Suppressor macrophage treated with lipopolysaccharide for 1 hour (primary cell): ENCODE data around the gene EFNB1.

Experiments
- DNase-seq, 3 donors: peaks; one replicate each; pipeline ENCODE4 v3.0.0-alpha.2; 2020 to 2022

EFNB1 gene

DNA sequence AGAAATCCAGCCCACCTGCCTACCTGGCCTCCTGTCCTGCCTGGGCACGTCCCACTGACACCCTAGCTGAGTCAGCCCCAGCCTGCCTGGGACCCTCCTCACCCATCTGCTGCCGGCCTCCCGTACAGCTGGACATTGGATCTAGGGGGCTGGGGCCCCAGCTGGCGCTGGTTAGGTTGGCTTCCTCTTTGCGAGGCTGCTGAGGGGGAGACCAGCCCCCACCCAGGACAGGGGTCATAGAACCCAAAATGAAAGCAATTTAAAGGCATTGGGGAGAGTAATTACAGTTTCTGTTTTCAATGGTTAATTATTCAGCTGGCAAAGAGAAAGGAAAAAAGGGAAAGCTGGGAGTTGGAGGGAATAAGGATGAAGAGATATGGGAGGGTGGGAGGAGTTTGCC, 15.8 kb downstream of the EFNB1 start:
- no peak for DNase-seq

DNA sequence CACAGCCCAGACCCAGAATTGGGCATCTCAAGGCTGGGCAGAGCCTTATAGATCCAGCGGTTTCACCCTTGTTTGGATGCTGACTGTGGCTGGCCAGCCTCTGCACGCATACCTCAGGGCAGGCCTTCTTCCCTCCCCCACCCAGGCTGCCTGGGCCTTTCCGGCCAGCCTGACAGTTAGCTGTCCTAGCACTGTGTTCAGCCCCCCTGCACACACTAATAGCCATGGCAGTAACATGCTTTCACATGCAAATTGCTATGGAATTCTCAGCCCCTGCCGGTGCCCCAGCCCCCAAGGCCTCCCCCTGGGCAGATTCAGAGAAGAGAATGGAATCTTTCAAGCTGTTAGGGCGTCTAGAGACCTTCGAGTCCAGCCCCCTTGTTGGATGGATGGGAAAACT, 17.7 kb downstream of the EFNB1 start:
- no peak for DNase-seq

DNA sequence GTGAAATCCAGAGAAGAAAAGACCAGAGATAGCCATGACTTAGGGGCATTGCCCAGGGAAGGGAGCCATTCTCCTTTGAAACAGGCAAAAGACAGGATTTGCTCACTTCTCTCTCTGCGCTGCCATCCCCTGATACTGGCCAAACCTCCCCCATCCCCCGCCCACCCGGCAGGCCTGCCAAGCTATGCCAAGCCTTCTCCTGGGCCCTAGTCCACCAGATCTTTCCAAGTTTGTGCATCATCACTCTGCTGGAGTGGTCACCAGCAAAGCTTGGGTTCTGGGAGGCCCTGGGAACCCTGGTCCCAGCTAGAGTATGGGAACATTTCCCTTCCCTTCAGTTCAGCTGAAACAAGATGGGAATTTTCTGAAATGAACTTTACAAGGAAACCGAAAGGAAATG, 18.4 kb downstream of the EFNB1 start:
- no peak for DNase-seq

DNA sequence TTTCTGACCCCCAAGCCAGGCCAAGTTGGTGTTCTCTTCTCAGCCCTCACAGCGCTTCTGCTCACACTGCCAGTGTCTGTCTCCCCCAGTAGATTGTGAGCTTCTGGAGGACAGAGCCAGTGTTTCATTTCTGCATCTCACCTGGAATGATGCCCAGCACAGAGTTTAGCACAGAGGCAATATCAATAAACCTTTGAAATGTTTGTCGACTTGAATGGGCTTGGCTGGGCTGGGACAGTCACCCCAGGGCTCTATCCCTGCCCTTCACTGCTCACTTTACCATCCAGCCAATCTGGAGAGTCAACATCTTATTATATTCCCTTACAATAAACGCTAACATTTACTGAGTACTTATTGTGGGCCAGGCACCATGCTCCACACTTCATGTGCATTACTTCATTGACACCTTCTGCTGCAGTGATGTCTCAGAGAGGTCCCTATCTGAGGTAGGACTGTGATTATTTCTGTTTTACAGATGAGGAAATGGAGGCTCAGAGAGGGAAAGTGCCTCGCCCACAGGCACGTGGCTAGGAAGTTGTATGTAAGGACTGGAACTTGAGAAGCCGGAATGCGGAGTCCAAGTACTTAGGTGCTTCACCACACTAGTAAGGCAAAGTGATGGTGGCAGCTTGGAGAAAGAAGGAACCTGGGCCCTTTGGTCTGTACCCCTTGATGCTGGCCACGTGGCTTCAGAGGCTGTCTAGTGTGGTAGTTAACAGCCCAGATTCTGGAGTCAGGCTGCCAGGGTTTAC, 19.5 kb downstream of the EFNB1 start:
- DNase-seq: no peak

DNA sequence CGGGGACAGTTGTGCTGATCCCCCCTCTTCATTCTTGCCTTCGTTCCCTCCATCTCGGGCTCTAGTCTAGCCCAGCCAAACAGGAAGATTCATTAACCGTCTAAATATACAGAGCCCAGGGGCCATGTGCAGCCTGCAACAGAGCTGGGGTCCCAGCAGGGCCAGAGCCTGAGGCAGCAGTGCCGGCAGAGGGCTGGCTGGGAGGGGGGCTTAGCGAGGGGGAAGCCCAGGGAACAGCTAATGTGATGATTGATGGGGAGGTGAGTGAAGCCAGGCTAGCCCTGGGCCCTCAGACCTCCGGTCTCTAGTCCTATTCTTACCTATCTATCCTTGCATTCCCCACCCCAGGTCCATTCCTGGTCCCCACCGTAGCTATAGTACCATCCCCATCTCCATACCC, 22.3 kb downstream of the EFNB1 start:
- no peak for DNase-seq

DNA sequence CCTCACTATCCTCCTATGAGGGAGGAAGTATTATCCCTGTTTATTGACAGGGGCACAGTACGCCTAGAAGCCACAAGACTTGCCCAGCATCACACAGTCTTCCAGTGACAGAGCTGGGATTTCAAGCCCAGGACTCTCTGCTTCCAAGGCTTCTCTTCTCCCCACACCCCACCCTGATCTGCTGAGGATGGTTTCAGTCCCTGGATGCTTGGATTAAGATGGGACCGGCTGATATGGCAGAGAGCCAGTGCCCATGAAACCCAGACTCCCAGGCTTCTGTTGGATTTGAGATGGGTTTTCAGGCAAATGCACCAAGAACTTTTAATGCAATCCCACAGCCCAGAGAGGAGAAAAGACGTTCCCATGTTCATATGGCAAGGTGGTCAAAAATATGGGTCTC, 23.2 kb downstream of the EFNB1 start:
- DNase-seq: no peak

DNA sequence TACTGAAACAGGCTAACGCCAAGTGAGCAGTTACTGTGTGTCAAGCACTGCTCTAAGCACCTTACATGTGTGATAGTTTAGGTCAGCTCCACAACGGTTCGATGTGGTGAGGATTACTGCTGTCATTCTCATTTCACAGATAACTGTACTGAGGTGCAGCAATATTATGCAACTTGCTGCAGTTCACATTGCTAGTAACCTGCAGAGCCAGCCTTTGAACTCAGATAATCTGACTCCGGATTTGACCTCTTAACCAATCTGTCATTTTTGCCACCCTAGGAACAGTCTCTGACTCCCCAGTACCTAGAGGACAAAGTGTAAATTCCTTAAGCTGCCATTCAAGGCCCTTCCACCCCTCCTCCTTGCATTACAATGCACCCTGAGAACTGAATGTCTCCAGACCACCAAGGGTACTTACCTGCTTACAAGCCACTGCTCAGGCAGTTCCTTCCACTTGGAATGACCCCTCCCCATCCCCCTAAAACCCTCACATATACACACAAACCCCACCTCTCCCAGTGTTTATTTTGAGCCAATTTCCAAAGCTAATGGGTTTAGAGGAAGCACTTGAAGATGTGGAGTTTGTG, 24.9 kb downstream of the EFNB1 start:
- no peak for DNase-seq

DNA sequence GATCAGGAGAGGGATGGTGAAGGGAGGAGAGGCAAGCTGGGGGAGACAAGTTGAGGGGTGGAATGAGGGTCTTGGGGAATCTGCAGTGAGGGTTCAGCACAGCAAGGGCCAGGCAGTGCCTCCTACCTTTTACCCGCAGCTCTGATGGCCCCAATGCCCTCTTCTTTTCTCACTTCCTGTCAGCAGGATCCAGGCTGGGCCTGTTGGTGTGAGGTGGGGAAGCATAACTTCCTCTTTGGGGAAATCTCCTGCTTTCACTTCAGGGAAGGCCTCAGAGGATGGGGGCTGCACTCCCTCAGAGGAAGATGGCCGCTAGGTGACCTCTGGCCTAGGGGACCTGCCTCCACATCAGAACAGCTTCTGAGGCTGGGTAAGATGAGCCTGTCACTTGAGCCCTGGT, 36.5 kb downstream of the EFNB1 start:
- peak; percentile 56 to 62 (median 62) for DNase-seq

DNA sequence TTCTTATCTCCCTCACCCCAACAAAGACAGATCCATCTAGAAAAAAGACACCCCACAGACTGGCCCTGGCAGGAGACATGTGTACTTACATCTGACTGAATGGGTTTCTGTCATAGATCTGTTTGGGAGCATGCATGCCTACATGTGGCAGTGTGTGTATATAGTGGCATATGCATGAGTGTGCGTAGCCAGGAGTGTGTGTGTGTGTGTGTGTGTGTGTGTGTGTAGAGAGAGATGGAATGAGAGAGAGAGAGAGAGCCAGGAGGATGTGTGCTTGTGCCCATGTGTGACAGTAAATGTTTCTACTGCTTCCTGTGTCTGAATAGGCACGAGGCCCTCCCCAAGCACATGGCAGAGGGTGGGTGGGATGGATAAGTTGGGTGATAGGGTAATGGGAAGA, 37.1 kb downstream of the EFNB1 start:
- no peak for DNase-seq

DNA sequence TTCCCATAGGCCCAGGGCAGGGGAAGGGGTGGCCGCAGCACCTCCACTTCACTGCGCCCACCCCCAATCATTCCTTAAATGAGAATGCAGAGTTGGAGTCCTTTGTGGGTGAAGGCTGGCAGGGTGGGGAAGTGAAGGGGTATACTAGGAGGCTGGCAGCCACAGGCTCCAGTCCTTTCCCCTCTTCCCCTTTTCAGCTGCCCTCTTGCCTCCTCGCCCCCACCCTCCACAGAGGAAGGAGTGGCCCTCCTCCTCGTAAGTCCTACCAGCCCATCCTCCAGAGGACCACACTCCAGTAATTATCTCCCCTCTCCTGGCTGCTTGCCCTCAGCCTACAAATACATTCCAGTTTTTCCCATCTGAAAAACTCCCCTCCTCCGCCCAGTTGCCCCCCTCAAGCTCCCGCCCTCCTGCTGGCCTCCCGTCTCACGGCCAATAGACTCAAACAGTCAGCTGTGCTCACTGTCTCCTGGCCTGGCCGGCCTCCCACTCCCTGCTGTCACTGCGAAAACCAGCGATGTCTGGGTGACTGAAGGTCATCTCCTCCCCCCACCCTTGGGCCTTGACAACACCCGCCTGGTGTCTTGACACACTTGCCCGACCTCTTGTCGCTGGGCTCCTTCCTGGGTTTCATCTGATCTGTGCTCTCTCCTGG, 38.8 kb downstream of the EFNB1 start:
- DNase-seq: peak in 2 of 3 donors; percentile 33 to 40

DNA sequence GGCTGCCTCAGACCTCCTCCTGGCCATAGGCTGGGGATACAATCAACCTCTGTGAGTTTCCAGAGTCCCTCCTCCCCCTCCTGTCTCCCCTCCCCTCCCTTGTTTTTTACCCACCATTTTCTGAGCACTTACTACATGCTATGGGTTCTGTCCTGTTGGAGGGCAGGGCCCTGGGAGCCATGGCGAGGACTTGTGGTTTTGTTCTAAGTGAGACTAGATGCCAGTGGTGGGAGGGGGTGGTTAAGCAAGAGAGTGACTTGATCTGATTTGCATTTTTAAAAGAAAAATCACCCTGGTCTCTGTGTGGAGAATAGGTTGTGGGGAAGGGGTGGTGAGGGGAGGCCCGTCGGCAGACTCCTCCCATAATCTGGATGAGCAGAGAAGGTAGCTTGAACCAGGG, 39.5 kb downstream of the EFNB1 start:
- peak; percentile 26 to 40 (median 33) for DNase-seq

DNA sequence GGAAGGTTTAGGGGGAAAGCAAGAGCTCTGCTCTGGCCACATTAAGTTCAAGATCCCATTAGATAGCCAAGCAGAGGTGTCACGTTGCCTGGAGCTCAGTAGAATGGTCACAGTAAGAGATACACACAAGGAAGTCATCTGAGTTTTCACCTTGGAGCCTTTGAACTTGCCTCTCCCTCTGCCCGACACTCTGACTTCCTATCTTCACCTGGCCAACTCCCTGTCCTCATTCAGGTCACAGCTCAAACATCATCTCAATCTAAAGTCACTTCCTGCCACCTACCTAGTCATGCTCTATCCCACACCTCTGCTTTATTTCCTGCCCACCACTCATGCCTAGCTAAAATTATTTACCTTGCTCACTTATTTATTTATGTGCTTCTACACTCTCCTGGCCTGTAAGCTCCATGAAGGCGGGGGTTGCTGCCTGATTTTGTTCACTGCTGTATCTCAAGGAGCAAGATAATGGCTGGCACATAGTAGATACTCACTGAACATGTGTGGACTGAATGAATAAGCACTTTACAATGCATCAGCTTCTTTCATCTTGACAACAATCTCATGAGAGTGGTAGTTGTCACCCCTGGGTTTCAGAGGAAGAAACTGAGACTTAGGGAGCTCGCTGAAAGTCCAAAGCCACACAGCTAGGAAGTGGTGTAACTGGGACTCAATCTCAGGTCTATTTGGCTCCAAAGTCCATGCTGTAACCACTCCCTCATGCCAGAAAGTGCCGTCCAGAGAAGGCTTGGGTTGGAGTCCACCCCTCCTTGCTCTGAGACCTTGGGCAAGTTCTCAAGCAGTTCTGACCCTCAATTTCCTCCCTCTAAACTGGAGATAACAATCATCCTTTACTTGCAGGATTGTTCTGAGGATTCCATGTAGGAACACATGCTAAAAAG, 40.3 kb downstream of the EFNB1 start:
- DNase-seq: no peak

DNA sequence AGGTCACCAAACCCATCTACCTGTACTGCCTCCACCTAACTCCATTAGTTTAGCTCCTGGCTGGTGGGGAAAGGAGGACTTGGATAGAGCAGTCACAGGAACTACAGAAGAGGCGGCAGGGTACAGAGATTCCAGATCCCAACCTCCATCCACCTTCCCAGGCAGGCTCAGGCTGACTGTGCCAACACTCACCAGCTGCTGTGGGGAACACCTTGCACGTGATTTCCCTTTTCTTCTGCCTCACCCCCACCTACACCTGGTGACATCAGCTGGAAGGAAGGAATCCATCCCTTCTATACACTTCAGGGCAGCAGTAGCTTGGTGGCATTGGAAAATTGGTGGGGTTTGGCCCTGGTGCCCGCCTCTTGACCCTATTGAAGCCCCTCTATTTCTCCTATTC, 41.5 kb downstream of the EFNB1 start:
- no peak for DNase-seq

DNA sequence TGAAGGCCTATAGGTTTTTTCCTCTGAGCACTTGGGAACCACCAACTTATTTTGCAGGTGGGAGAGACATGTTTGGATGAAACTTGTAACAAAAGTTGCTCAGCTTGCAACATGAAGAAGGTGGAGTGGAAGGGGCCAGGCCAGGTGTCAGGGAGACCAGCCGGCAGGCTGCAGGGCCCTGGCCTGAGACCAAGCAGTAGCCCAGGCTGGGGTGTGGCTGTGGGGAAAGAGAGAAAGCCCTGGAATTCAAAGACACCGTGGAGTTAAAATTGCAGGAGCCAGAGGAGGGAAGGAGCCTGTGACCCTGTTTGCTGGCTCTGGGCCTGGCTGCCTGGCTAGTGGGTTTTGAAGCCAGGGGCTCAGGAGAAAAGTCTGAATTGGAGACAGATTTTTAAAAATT, 43.4 kb downstream of the EFNB1 start:
- DNase-seq: no peak

DNA sequence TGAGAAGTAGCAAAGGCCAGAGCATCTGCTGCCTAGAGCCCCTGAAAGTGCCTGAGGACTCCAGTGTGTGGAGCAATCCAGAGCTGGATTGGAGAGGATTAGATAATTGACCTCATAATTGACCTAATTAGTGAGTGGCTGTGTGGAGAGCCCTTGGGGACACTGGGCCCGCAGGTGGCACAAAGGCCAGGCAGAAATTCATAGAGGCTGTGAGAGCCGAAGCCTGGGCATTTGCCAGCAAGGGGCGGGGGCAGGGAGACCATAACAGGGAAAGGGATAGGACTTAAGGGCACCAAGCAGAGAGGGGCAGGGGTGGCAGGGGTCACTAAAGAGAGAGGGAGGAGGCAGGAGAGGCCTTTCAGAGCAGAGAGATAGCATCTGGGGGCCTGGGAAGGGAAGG, 45.3 kb downstream of the EFNB1 start:
- no peak for DNase-seq

DNA sequence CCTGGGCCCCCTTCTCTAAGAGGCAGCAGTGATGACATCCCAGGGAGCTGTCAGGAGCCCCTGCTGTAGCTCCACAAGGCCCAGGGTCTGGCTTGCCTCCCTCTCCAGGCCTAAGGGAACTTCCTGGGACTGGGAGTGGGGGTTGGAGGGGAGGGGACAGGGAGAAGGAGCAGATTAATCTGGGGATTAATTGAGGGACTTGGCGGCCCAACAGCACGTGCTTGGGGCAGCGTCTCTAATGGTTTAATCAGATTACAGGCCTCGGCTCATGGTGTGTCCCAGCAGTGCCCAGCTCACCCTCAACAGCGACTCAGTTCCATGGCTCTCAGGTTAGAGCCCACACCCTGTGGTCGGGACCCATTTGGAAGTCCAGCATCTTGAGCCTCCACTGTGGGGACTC, 47.9 kb downstream of the EFNB1 start:
- DNase-seq: no peak

DNA sequence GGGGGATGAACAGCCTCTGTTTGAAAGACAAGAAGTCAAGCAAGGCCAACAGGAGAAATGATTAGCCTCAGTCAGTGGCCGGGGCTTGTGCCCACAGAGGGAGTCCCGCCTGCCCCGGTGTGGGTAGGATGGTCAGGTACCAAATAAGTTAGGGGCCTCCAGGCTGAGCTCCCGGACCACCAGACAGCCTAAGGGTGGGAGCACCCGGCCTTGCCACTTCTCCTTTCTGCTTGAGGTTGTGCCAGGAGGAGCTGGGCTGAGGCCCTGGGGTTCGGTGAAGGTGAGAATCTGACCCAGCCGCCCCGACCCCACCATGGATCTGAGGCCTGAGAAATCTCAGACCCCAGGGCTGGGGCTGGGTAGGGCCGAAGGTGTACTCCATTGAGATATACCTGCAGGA, 48.8 kb downstream of the EFNB1 start:
- no peak for DNase-seq

DNA sequence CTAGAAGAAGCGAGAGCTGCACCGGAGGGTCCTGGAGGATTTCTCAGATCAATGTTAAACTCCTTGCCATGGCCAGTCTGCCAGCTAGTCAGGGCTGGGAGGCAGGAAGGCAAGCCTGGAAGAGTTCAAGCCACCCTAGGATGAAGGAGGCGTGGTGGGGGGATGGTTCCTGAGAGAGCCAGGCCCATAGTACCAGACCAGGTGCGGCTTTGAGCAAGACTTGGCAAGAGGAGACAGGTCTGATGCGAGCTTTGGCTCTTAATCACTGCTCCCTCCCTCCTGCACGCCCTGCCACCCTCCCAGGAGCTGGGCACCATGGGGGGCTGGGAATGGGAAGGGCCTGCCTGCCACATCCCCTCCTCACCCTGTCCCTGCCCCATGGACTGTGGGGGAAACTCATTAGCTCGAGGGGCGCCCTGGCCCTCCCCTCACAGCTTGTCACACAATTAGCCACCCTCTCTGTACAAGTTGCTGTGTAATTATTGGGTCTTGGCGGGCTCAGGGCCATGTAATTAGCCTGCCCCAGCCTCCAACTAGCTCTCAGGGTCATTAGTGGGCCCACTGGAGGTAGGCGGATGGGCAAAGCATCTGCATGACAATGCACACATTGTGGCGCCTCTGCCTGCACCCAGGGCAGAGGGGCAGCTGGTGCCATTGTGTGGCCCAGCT, 50.3 kb downstream of the EFNB1 start:
- no peak for DNase-seq

DNA sequence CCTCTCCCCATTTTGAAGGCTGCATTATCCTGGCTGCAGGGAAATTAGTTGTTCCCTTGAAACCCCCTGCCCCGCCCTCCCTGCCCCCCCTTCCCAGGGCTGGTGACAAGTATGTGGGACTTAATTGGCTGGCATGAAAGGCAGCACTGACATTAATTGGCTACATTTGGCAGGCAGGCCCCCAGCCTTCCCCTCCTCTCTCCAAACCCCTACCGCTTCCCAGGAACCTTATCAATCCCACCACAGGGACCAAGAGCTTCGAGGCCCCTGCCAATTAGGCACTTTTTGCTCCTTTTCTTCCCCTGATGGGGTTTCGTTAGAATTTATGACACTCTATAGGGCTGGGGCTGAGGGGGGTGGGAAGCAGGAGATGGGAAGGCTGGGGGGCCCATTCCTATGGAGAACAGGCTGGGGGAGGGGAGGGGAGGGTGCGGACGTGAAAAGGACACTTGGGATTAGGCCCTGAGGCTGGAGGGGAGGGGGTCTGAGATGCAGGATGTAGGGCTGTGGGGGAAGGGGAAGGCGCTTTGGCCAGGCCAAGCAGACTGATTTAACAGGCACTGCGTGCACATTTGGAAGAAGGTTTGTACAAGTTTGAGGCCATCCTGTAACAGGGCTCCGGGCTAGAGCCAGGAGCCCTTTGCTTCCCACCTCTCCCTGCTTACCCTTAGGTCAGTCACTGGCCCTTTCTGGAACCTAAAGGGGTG, 52.2 kb downstream of the EFNB1 start:
- no peak for DNase-seq

DNA sequence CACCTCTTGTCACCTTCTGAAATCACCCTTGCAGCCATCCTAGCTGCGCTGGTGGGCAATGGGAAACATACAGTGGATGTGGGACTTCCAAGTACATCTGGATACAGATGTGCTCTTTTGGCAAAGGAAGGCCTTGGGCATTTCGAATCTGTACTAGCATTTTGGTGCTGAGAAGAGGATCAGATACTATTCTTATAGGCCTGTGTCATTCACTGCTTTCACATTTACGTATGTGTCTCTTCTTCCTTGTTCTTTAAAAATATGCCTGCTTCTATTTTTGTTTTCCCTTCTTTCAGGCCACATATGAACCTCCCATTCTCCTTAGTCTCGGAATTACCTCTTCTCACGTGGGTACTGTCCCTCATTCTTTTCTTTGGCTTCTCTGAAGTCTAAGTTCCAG, 53.1 kb downstream of the EFNB1 start:
- no peak for DNase-seq

DNA sequence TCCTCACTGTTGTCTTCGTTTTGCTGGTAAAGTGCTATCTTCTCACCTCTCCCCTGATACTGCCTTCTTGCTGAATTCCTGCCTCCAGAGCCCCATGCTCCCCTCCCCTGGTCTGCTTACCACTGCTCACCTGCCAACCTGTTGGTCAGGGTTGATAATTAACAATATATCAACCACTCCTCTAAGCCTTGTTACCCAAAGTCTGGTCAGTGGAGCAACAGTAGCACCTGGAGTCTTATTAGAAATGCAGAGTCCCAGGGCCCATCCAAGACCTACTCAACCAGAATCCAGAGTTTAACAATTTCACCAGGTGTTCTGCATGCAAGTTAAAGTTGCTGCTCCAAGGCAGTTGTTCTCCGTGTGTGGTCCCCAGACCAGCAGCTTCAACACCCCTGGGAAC, 55.0 kb downstream of the EFNB1 start:
- DNase-seq: no peak

DNA sequence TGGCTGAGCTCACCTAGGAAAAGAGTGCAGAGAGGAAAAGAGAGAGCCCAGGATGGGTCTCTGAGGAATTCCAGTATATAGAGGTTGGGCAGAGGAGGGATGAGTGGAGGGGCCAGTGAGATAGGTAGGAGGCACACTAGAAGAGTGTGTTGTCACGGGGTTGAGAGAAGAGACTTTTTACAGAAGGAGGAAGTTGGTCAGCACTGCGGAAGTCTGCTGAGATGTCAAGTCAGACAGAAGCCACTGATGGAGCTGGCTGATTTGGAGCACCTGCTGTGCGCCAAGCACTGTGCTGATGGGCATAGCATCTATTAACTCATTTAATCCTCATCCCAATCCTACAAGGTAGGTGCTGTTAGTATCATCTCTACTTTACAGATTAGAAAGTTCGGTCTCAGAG, 60.4 kb downstream of the EFNB1 start:
- DNase-seq: peak in 2 of 3 donors; percentile 36 to 39
